KMS-11 (cell line): ENCODE measurements around the gene RANBP3L.
"Not testable (repeated sequence)": the region's sequence is repeated elsewhere in the genome, so short reads cannot be mapped to it uniquely, and the experiment has no call there.

ENCODE experiments used
- H2AFZ ChIP-seq: fragments of 200-600 bp; sonication (generic); 2 replicates; pipeline ENCODE4 v1.6.1; 2016; ENCODE audit warnings: antibody characterized with exemption, mixed run types, low read depth
- H3K27ac ChIP-seq: fragments of 200-600 bp; sonication (generic); 2 replicates; pipeline ENCODE4 v1.6.1; 2016; ENCODE audit warnings: mild to moderate bottlenecking, mixed run types
- H3K27me3 ChIP-seq: fragments of 200-600 bp; sonication (generic); 2 replicates; pipeline ENCODE4 v1.6.1; 2017; ENCODE audit warnings: mild to moderate bottlenecking, low read depth, mixed run types, moderate library complexity; ENCODE audit not compliant: insufficient read depth
- H3K36me3 ChIP-seq: fragments of 200-600 bp; sonication (generic); 2 replicates; pipeline ENCODE4 v1.6.1; 2017; ENCODE audit warnings: mild to moderate bottlenecking, mixed run types; ENCODE audit not compliant: insufficient read depth
- H3K4me1 ChIP-seq: fragments of 200-600 bp; sonication (generic); 2 replicates; pipeline ENCODE4 v1.6.1; 2016; ENCODE audit warnings: mild to moderate bottlenecking, low read depth, mixed run types; ENCODE audit not compliant: poor library complexity, severe bottlenecking
- H3K4me2 ChIP-seq: fragments of 200-600 bp; sonication (generic); 2 replicates; pipeline ENCODE4 v1.7.0; 2016; ENCODE audit warnings: mild to moderate bottlenecking, mixed run types
- H3K4me3 ChIP-seq: fragments of 200-600 bp; sonication (generic); IDR thresholded peaks from 2 replicates; pipeline ENCODE4 v1.6.1; 2017; ENCODE audit warnings: low read depth, low read length, mixed read lengths; ENCODE audit not compliant: insufficient read depth
- H3K79me2 ChIP-seq: fragments of 200-600 bp; sonication (generic); 2 replicates; pipeline ENCODE4 v1.6.1; 2016; ENCODE audit warnings: low read depth, mixed run types; ENCODE audit not compliant: insufficient read depth
- H3K9ac ChIP-seq: fragments of 200-600 bp; sonication (generic); 2 replicates; pipeline ENCODE4 v1.6.1; 2016; ENCODE audit warnings: mild to moderate bottlenecking, mixed run types
- H4K20me1 ChIP-seq: fragments of 200-600 bp; sonication (generic); 2 replicates; pipeline ENCODE4 v1.6.1; 2016; ENCODE audit warnings: mild to moderate bottlenecking, mixed run types; ENCODE audit not compliant: insufficient read depth
- TF ChIP-seq, protein P1 (sequence below): fragments of 200-600 bp; sonication (generic); conservative IDR thresholded peaks from 2 replicates; pipeline ENCODE4 v1.6.1; 2017; ENCODE audit warnings: low read depth, mild to moderate bottlenecking, antibody characterized with exemption, low read length, moderate library complexity, mixed read lengths

The RANBP3L gene

DNA sequence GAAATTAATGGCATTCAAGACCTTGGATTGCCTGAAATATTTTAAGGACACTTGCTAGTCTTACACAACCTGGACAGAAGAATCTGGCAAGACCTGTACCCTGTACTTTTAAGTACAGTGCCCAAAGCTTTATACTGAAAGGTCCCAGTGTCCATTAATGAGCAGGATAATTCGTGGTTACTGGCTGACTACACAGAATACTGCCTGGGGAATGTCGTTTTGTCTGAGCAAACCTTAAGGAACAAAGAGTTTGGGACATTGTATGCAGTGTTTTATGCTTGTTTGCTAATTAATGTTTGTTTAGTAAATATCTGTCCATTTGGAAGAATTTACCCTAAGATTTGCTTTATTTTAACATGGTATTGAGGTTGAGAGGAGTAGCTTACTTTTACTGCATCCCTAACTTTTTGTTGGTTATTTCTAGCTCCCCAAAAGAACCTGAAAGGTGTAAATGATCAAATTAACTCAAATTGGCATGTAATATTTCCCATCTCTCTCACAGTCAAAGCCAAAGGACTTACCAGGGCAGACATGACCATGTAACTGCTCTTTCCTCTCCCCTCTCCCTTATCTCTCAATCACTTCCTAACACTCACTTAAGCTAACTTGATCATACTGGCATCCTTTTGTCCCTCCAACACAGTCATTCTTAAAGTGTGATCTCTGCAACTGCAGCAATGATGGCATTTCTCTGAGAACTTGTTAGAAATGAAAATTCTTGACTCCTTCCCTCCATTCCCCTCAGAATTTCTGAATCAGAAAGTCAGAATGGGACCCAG lies 15.7 kb downstream of the RANBP3L start:
- no peak overlapping the region for H3K27ac ChIP-seq
- H3K4me2 ChIP-seq = no peak overlapping the region
- no peak overlapping the region for H2AFZ ChIP-seq

DNA sequence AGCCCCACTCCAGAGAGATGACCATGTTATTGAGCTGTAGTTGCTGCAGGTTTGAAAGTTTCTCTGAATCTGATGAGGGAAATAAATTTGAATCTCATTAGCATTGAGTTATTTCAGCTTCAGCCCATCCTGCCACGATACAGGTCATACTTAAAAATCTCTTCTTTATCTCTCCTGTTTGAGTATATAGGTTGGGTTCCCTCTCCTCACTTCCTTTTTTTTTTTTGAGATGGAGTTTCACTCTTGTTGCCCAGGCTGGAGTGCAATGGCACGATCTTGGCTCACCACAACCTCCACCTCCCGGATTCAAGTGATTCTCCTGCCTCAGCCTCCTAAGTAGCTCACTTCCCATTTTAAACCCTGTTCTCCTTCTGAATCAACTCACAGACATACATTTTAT lies 17.9 kb downstream of the RANBP3L start:
- not testable (repeated sequence) for H3K4me3 ChIP-seq, H3K27me3 ChIP-seq, H4K20me1 ChIP-seq, H3K4me1 ChIP-seq, H3K36me3 ChIP-seq, H3K9ac ChIP-seq, H3K4me2 ChIP-seq, H3K79me2 ChIP-seq, H3K27ac ChIP-seq, H2AFZ ChIP-seq

More for the DNA sequence above, 15.7 kb downstream of the RANBP3L start:
- Histone ChIP-seq H3K9ac (no peak overlapping the region), H3K27me3 (no peaks in the 10 kb centered on the region), H3K79me2 (no peaks in the 10 kb centered on the region), H3K36me3 (no peaks in the 10 kb centered on the region), H4K20me1 (no peaks in the 10 kb centered on the region), H3K4me1 (no peaks in the 10 kb centered on the region), H3K4me3 (no peak overlapping the region)
- TF ChIP-seq, protein P1, sequence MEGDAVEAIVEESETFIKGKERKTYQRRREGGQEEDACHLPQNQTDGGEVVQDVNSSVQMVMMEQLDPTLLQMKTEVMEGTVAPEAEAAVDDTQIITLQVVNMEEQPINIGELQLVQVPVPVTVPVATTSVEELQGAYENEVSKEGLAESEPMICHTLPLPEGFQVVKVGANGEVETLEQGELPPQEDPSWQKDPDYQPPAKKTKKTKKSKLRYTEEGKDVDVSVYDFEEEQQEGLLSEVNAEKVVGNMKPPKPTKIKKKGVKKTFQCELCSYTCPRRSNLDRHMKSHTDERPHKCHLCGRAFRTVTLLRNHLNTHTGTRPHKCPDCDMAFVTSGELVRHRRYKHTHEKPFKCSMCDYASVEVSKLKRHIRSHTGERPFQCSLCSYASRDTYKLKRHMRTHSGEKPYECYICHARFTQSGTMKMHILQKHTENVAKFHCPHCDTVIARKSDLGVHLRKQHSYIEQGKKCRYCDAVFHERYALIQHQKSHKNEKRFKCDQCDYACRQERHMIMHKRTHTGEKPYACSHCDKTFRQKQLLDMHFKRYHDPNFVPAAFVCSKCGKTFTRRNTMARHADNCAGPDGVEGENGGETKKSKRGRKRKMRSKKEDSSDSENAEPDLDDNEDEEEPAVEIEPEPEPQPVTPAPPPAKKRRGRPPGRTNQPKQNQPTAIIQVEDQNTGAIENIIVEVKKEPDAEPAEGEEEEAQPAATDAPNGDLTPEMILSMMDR = no peak

DNA sequence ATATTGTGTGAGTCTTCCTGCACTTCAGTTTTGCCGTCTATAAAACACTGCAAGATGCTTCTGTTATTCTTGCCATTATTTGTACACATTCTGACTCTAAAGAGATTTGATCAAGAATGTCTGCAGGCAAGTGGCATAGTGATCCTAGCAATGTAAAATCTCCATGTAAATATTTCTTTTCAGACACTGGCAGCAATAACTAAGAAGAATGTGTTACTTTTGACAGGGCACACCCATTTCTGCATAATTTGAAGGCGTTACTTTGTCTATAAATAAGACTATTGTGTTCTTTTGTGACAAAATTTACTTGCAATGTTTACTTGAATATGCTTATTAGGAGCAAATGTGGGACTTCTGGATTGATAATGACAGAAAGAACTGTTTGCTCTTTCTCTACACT lies 20.1 kb downstream of the RANBP3L start:
- Histone ChIP-seq H3K79me2 (no peaks in the 10 kb centered on the region), H3K4me1 (no peaks in the 10 kb centered on the region), H3K4me3 (no peak overlapping the region), H3K9ac (no peak overlapping the region), H3K36me3 (no peaks in the 10 kb centered on the region), H3K4me2 (no peak overlapping the region), H3K27me3 (no peaks in the 10 kb centered on the region), H4K20me1 (no peaks in the 10 kb centered on the region), H3K27ac (no peak overlapping the region), H2AFZ (no peak overlapping the region)
- TF ChIP-seq, protein P1 = no peak

DNA sequence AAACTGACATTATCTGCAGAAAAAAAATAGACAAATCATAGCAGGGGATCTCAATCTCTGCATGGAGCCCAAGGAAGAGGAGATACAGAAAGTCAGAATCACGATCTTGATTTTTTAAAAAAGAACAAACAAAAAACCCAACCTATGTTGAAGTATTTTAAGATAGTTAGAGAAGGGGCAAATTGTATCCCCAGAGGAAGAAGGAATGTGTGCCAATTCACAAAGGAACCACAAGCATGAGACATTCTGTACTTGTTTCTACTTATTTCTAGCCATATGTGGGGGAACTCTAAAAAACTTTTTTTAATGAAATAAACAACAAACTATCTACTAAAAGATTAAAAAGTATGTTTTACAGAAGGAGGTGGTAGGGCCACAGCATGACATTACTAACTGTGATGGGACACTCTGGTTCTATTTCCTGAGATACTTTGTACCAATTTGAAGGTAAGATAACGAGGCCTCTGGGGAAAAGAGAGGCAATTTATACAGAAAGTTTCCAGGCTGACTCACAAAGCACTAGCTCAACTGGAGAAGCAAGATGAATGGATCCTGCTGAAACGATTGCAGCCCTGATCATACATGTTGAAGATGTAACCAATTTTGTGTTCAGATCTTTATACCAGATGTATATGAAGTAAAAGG lies 22.5 kb downstream of the RANBP3L start:
- H2AFZ ChIP-seq = no peak overlapping the region
- no peak overlapping the region for H3K9ac ChIP-seq
- H3K79me2 ChIP-seq = no peaks in the 10 kb centered on the region
- no peaks in the 10 kb centered on the region for H3K4me1 ChIP-seq
- no peak overlapping the region for H3K4me3 ChIP-seq
- H3K4me2 ChIP-seq = no peak overlapping the region
- H3K27me3 ChIP-seq = no peaks in the 10 kb centered on the region
- H3K27ac ChIP-seq = no peak overlapping the region
- TF ChIP-seq, protein P1 = no peak
- no peaks in the 10 kb centered on the region for H3K36me3 ChIP-seq
- H4K20me1 ChIP-seq = no peaks in the 10 kb centered on the region
